ENCODE measurements around the gene SFT2D2. TPM values are rescaled to one million over a fixed set of nuclear protein-coding genes. Genes with fewer than 3 reads are reported as not detected.

SFT2D2 gene
- total RNA-seq, 3 donors from 2014 or later = 62.0 to 87.0 (median 70.6) TPM

GRCh38 chr1:168298446-168298845 lies 72.6 kb downstream of the SFT2D2 start:
- Histone ChIP-seq H3K36me3 (ENCODE audit: low read depth) (no peaks in the 10 kb centered on the region), H3K9me3 (no peaks in the 10 kb centered on the region), H3K4me1 (ENCODE audit: low read depth) (no peaks in the 10 kb centered on the region), H3K4me3 (no peak overlapping the region)
- intact Hi-C loops (cut with DNase I, micrococcal nuclease) = no loop called here
- ATAC-seq (no peak), DNase-seq (no peak)
- TF ChIP-seq CTCF (IDR thresholded peaks at IDR 0.05) = no peak

GRCh38 chr1:168300626-168301025 lies 74.8 kb downstream of the SFT2D2 start:
- Histone ChIP-seq H3K9me3 (no peaks in the 10 kb centered on the region), H3K36me3 (ENCODE audit: low read depth) (no peaks in the 10 kb centered on the region), H3K4me3 (no peak overlapping the region), H3K4me1 (ENCODE audit: low read depth) (no peaks in the 10 kb centered on the region)
- no peak for TF ChIP-seq CTCF (IDR thresholded peaks at IDR 0.05)
- DNase-seq (no peak), ATAC-seq (no peak)
- intact Hi-C loops (cut with DNase I, micrococcal nuclease) = no loop called here

GRCh38 chr1:168301664-168302320 lies 76.0 kb downstream of the SFT2D2 start:
- peak; percentile 81 for ATAC-seq
- H3K4me1 ChIP-seq (ENCODE audit: low read depth) = no peaks in the 10 kb centered on the region
- intact Hi-C loops (cut with DNase I, micrococcal nuclease) = no loop called here
- H3K9me3 ChIP-seq = no peaks in the 10 kb centered on the region
- TF ChIP-seq CTCF (IDR thresholded peaks at IDR 0.05) = no peak
- DNase-seq = peak in 1 of 3 donors; percentile 12
- H3K36me3 ChIP-seq (ENCODE audit: low read depth) = no peaks in the 10 kb centered on the region
- H3K4me3 ChIP-seq = no peak overlapping the region

Other genes starting within 250 kb of the SFT2D2 start
- 10 to 100 TPM in 1 of 3 donors, 1 to 10 TPM in 2; 2.2 to 13.1 (median 4.2) TPM for gene GPR161, start 89.1 kb upstream of the SFT2D2 start, total RNA-seq
- gene TIPRL, start 47.0 kb upstream of the SFT2D2 start, total RNA-seq = 10 to 100 TPM; 30.1 to 37.4 (median 33.5) TPM
- 1 to 10 TPM; 1.1 to 2.6 (median 2.3) TPM for gene TBX19, start 54.9 kb downstream of the SFT2D2 start, total RNA-seq

Measured in mucosa of descending colon (tissue), 3 donors.